ENCODE measurements around the gene FAM20C. TPM values are rescaled to one million over a fixed set of nuclear protein-coding genes. Genes with fewer than 3 reads are reported as not detected.
"Not testable (repeated sequence)": the region's sequence is repeated elsewhere in the genome, so short reads cannot be mapped to it uniquely, and the experiment has no call there.

The FAM20C gene
- total RNA-seq, 1 experiment from 2014 or later = 14.8 TPM

GRCh38 chr7:200290-200689 lies 7.9 kb downstream of the FAM20C start:
- no peak for DNase-seq (ENCODE audit: low spot score)
- in situ Hi-C loops (cut with HindIII; ENCODE audit: low sequenced_read_pairs) = no loop called here

- DNase-seq (ENCODE audit: low spot score) = no peak
- in situ Hi-C loops (cut with HindIII; ENCODE audit: low sequenced_read_pairs) = no loop called here
These were observed 8.3 kb downstream of the FAM20C start for GRCh38 chr7:200704-201103.

GRCh38 chr7:204326-204725 lies 12.0 kb downstream of the FAM20C start:
- in situ Hi-C loops (cut with HindIII; ENCODE audit: low sequenced_read_pairs) = no loop called here
- no peak for DNase-seq (ENCODE audit: low spot score)

- DNase-seq (ENCODE audit: low spot score) = no peak
- in situ Hi-C loops (cut with HindIII; ENCODE audit: low sequenced_read_pairs) = no loop called here
These were observed 13.0 kb downstream of the FAM20C start for GRCh38 chr7:205115-206010.

- in situ Hi-C loops (cut with HindIII; ENCODE audit: low sequenced_read_pairs); DNase-seq (ENCODE audit: low spot score): not testable (repeated sequence)
These were observed 14.0 kb downstream of the FAM20C start for GRCh38 chr7:206351-206750.

GRCh38 chr7:207418-208129 lies 15.2 kb downstream of the FAM20C start:
- no peak for DNase-seq (ENCODE audit: low spot score)
- in situ Hi-C loops (cut with HindIII; ENCODE audit: low sequenced_read_pairs) = no loop called here

- in situ Hi-C loops (cut with HindIII; ENCODE audit: low sequenced_read_pairs) = no loop called here
- DNase-seq (ENCODE audit: low spot score) = no peak
These were observed 15.8 kb downstream of the FAM20C start for GRCh38 chr7:208130-208673.

- in situ Hi-C loops (cut with HindIII; ENCODE audit: low sequenced_read_pairs) = no loop called here
- DNase-seq (ENCODE audit: low spot score) = no peak
These were observed 16.4 kb downstream of the FAM20C start for GRCh38 chr7:208816-209215.

GRCh38 chr7:209416-209815 lies 17.0 kb downstream of the FAM20C start:
- no peak for DNase-seq (ENCODE audit: low spot score)
- in situ Hi-C loops (cut with HindIII; ENCODE audit: low sequenced_read_pairs) = no loop called here

- no peak for DNase-seq (ENCODE audit: low spot score)
These were observed 17.5 kb downstream of the FAM20C start for GRCh38 chr7:209906-210305.

GRCh38 chr7:210401-210925 lies 18.1 kb downstream of the FAM20C start:
- no peak for DNase-seq (ENCODE audit: low spot score)
- in situ Hi-C loops (cut with HindIII; ENCODE audit: low sequenced_read_pairs) = no loop called here

More at GRCh38 chr7:209906-210305, 17.5 kb downstream of the FAM20C start:
- in situ Hi-C loops (cut with HindIII; ENCODE audit: low sequenced_read_pairs) = no loop called here

- in situ Hi-C loops (cut with HindIII; ENCODE audit: low sequenced_read_pairs) = no loop called here
- DNase-seq (ENCODE audit: low spot score) = no peak
These were observed 18.8 kb downstream of the FAM20C start for GRCh38 chr7:211033-211714.

GRCh38 chr7:211715-212058 lies 19.3 kb downstream of the FAM20C start:
- in situ Hi-C loops (cut with HindIII; ENCODE audit: low sequenced_read_pairs) = no loop called here
- no peak for DNase-seq (ENCODE audit: low spot score)

- DNase-seq (ENCODE audit: low spot score) = no peak
These were observed 20.4 kb downstream of the FAM20C start for GRCh38 chr7:212754-213153.

GRCh38 chr7:213324-213993 lies 21.1 kb downstream of the FAM20C start:
- no peak for DNase-seq (ENCODE audit: low spot score)
- in situ Hi-C loops (cut with HindIII; ENCODE audit: low sequenced_read_pairs) = no loop called here

More at GRCh38 chr7:212754-213153, 20.4 kb downstream of the FAM20C start:
- in situ Hi-C loops (cut with HindIII; ENCODE audit: low sequenced_read_pairs) = no loop called here

GRCh38 chr7:214410-215212 lies 22.2 kb downstream of the FAM20C start:
- DNase-seq (ENCODE audit: low spot score) = no peak

GRCh38 chr7:216360-217300 lies 24.3 kb downstream of the FAM20C start:
- no peak for DNase-seq (ENCODE audit: low spot score)
- in situ Hi-C loops (cut with HindIII; ENCODE audit: low sequenced_read_pairs) = no loop called here

More at GRCh38 chr7:214410-215212, 22.2 kb downstream of the FAM20C start:
- in situ Hi-C loops (cut with HindIII; ENCODE audit: low sequenced_read_pairs) = no loop called here
